Measurements from ENCODE around the gene CHST12. TPM values are rescaled to one million over a fixed set of nuclear protein-coding genes. Genes with fewer than 3 reads are reported as not detected.

The CHST12 gene
- total RNA-seq, 1 experiment from 2014 or later: 0.82 TPM

- no peaks in the 10 kb centered on the region for H3K9me2 ChIP-seq (replicated peaks; ENCODE audit: insufficient read depth, low read length)
- no peaks in the 10 kb centered on the region for H3K9me3 ChIP-seq (ENCODE audit: low read length)
- H3K79me2 ChIP-seq (ENCODE audit: low read length): no peaks in the 10 kb centered on the region
- no peak overlapping the region for H3K27ac ChIP-seq (ENCODE audit: low read length)
- H3K27me3 ChIP-seq (ENCODE audit: low read length): no peaks in the 10 kb centered on the region
- no peaks in the 10 kb centered on the region for H3K36me3 ChIP-seq (ENCODE audit: insufficient read depth, low read length)
- H4K20me1 ChIP-seq (ENCODE audit: insufficient read depth, low read depth, low read length): no peaks in the 10 kb centered on the region
- H3K4me2 ChIP-seq (ENCODE audit: low read depth, low read length, poor library complexity, severe bottlenecking): no peak overlapping the region
- H3K4me3 ChIP-seq (ENCODE audit: low read length): no peak overlapping the region
- no peaks in the 10 kb centered on the region for H3K4me1 ChIP-seq (ENCODE audit: low read length)
- no peak overlapping the region for H3K9ac ChIP-seq (ENCODE audit: low read length)
- no peak overlapping the region for H2AFZ ChIP-seq (ENCODE audit: low read length)
- DNase-seq: peak; percentile 52
These were observed 79.5 kb downstream of the CHST12 start for GRCh38 chr7:2482725-2483451.

- Histone ChIP-seq H3K27me3 (ENCODE audit: low read length) (no peaks in the 10 kb centered on the region), H3K9me3 (ENCODE audit: low read length) (no peaks in the 10 kb centered on the region), H4K20me1 (ENCODE audit: insufficient read depth, low read depth, low read length) (no peaks in the 10 kb centered on the region), H3K9ac (ENCODE audit: low read length) (no peak overlapping the region), H3K79me2 (ENCODE audit: low read length) (no peaks in the 10 kb centered on the region), H3K9me2 (replicated peaks; ENCODE audit: insufficient read depth, low read length) (no peaks in the 10 kb centered on the region), H3K4me2 (ENCODE audit: low read depth, low read length, poor library complexity, severe bottlenecking) (no peak overlapping the region), H3K4me3 (ENCODE audit: low read length) (no peak overlapping the region), H3K4me1 (ENCODE audit: low read length) (no peaks in the 10 kb centered on the region), H3K27ac (ENCODE audit: low read length) (no peak overlapping the region), H2AFZ (ENCODE audit: low read length) (no peak overlapping the region), H3K36me3 (ENCODE audit: insufficient read depth, low read length) (no peaks in the 10 kb centered on the region)
- no peak for DNase-seq
These were observed 80.1 kb downstream of the CHST12 start for GRCh38 chr7:2483494-2483893.

DNA sequence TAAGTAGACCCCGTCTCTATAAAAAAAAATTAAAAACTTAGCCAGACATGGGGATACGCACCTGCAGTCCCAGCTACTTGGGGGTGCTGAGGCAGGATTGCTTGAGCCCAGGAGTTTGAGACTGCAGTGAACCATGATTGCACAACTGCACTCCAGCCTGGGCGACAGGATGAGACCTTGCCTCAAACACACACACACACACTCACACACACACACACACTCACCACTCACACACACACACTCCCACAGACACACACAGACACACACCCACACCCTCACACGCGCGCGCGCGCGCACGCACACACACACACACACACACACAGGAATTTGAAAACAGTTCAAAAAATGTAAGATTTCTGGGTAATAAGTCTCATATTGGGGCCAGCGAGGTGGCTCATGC, 81.5 kb downstream of the CHST12 start:
- H3K4me3 ChIP-seq (ENCODE audit: low read length): no peak overlapping the region
- H3K27ac ChIP-seq (ENCODE audit: low read length): no peak overlapping the region
- DNase-seq: no peak
- no peaks in the 10 kb centered on the region for H3K36me3 ChIP-seq (ENCODE audit: insufficient read depth, low read length)
- no peak overlapping the region for H3K9ac ChIP-seq (ENCODE audit: low read length)
- H3K9me3 ChIP-seq (ENCODE audit: low read length): no peaks in the 10 kb centered on the region
- H3K27me3 ChIP-seq (ENCODE audit: low read length): no peaks in the 10 kb centered on the region
- no peak overlapping the region for H2AFZ ChIP-seq (ENCODE audit: low read length)
- no peaks in the 10 kb centered on the region for H3K9me2 ChIP-seq (replicated peaks; ENCODE audit: insufficient read depth, low read length)
- no peaks in the 10 kb centered on the region for H3K4me1 ChIP-seq (ENCODE audit: low read length)
- H3K4me2 ChIP-seq (ENCODE audit: low read depth, low read length, poor library complexity, severe bottlenecking): no peak overlapping the region
- H4K20me1 ChIP-seq (ENCODE audit: insufficient read depth, low read depth, low read length): no peaks in the 10 kb centered on the region
- no peaks in the 10 kb centered on the region for H3K79me2 ChIP-seq (ENCODE audit: low read length)

DNA sequence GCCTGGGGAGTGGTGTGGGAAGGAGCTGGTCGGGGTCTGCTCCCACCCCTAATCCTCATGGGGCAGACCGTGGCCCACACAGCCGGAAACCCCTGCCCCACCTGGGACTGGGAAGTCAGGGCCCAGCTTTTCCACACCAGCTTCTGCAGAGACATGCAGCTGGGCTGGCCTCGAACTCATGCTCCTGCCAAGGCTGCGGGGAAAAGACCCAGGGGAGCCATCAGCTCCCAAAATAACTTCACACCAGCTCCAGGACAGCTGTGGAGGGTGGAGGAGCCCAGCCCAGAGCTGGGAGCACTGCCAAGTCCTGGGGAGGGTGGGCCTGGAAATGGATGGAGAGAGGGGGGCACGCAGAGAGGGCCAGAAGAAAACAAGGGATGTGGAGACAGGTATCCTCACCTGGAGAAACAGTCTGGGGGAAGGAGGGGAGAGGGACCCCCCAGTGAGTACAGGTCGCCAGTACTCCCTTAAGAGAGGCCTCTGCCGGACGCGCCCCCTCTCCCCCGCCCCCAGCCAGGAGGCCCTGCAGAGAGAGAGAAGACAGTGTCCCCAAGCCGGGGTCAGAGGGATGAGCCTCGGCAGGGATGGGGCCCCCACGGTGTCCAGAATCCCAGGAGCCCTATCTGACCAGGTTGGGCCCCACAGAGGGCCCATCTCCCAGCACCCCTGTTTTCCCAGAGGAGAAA, 84.3 kb downstream of the CHST12 start:
- no peak overlapping the region for H2AFZ ChIP-seq (ENCODE audit: low read length)
- H3K36me3 ChIP-seq (ENCODE audit: insufficient read depth, low read length): no peaks in the 10 kb centered on the region
- no peak for DNase-seq
- no peaks in the 10 kb centered on the region for H3K27me3 ChIP-seq (ENCODE audit: low read length)
- H3K4me3 ChIP-seq (ENCODE audit: low read length): no peak overlapping the region
- H3K4me2 ChIP-seq (ENCODE audit: low read depth, low read length, poor library complexity, severe bottlenecking): no peak overlapping the region
- H3K9me3 ChIP-seq (ENCODE audit: low read length): no peaks in the 10 kb centered on the region
- no peaks in the 10 kb centered on the region for H3K79me2 ChIP-seq (ENCODE audit: low read length)
- H3K9me2 ChIP-seq (replicated peaks; ENCODE audit: insufficient read depth, low read length): no peaks in the 10 kb centered on the region
- no peaks in the 10 kb centered on the region for H3K4me1 ChIP-seq (ENCODE audit: low read length)
- H4K20me1 ChIP-seq (ENCODE audit: insufficient read depth, low read depth, low read length): no peaks in the 10 kb centered on the region
- no peak overlapping the region for H3K9ac ChIP-seq (ENCODE audit: low read length)
- no peak overlapping the region for H3K27ac ChIP-seq (ENCODE audit: low read length)

DNA sequence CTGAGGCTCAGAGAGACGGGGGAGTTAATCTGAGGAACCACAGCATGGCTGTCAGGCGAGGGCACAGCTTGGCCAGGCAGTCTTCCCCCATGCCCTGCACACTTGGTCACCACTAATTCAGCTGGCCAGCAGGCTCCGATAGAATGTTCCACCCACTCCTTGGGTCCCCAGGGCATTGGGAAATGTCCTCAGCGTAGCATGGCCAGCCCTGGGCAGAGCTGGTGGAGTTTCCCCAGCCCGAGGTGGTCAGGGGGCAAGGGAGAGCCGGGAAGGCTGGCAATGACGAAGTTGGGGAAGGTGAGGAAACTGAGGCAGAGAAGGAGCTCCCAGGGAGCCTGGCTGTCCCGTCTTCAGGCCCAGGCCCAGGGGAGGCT, 84.8 kb downstream of the CHST12 start:
- H3K4me1 ChIP-seq (ENCODE audit: low read length): no peaks in the 10 kb centered on the region
- no peaks in the 10 kb centered on the region for H3K27me3 ChIP-seq (ENCODE audit: low read length)
- H3K9me2 ChIP-seq (replicated peaks; ENCODE audit: insufficient read depth, low read length): no peaks in the 10 kb centered on the region
- no peak overlapping the region for H2AFZ ChIP-seq (ENCODE audit: low read length)
- H3K9me3 ChIP-seq (ENCODE audit: low read length): no peaks in the 10 kb centered on the region
- no peaks in the 10 kb centered on the region for H3K79me2 ChIP-seq (ENCODE audit: low read length)
- H3K4me3 ChIP-seq (ENCODE audit: low read length): no peak overlapping the region
- H3K4me2 ChIP-seq (ENCODE audit: low read depth, low read length, poor library complexity, severe bottlenecking): no peak overlapping the region
- no peaks in the 10 kb centered on the region for H3K36me3 ChIP-seq (ENCODE audit: insufficient read depth, low read length)
- no peak for DNase-seq
- no peak overlapping the region for H3K27ac ChIP-seq (ENCODE audit: low read length)
- no peak overlapping the region for H3K9ac ChIP-seq (ENCODE audit: low read length)
- H4K20me1 ChIP-seq (ENCODE audit: insufficient read depth, low read depth, low read length): no peaks in the 10 kb centered on the region

DNA sequence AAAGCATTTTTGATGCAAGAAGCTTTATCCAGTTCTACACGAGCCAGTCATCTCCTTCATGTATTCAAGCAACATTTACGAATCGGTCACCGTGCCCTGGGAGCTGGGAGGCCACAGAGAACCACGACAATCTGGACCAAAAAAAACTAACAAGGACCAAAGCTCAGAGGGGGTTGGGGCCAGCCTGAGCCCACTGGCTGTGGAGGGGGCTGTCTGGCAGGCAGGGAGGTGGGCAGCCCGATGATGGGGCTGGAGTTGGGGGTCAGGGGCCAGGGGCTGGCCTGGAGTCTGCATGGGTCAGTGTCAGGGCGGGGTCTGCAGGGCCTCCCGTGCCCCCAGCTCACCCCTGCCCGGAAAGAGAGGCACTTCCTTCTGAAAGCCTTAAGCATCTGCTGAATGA, 85.3 kb downstream of the CHST12 start:
- H3K4me3 ChIP-seq (ENCODE audit: low read length): no peak overlapping the region
- no peaks in the 10 kb centered on the region for H3K79me2 ChIP-seq (ENCODE audit: low read length)
- no peaks in the 10 kb centered on the region for H3K9me2 ChIP-seq (replicated peaks; ENCODE audit: insufficient read depth, low read length)
- H3K4me1 ChIP-seq (ENCODE audit: low read length): no peaks in the 10 kb centered on the region
- no peak for DNase-seq
- no peak overlapping the region for H3K4me2 ChIP-seq (ENCODE audit: low read depth, low read length, poor library complexity, severe bottlenecking)
- no peaks in the 10 kb centered on the region for H3K27me3 ChIP-seq (ENCODE audit: low read length)
- no peaks in the 10 kb centered on the region for H3K36me3 ChIP-seq (ENCODE audit: insufficient read depth, low read length)
- no peaks in the 10 kb centered on the region for H4K20me1 ChIP-seq (ENCODE audit: insufficient read depth, low read depth, low read length)
- H3K9me3 ChIP-seq (ENCODE audit: low read length): no peaks in the 10 kb centered on the region
- no peak overlapping the region for H2AFZ ChIP-seq (ENCODE audit: low read length)
- no peak overlapping the region for H3K27ac ChIP-seq (ENCODE audit: low read length)
- no peak overlapping the region for H3K9ac ChIP-seq (ENCODE audit: low read length)

DNA sequence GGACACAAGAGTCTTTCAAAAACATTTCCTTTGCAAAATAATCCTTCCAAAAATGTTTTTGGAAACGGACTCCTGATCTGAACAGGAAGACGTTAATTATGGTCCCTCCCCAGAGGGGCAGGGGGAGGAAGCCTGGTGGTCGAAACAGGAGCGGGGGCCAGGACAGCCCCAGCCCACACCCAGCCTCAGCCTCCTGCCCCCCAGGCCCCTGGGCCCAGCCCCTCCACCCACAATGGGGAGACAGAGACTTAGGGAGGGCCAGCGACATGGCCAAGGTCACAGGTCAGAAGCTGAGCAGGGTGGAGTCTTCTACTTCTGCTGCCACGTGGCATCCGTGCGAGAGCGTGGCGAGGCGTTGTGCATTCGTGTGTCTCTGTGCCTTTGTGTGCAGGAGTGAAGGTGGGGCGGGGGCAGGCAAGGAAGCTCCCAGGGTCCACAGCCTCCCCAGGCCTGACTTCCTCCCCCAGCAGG, 86.8 kb downstream of the CHST12 start:
- H2AFZ ChIP-seq (ENCODE audit: low read length): no peak overlapping the region
- H3K4me3 ChIP-seq (ENCODE audit: low read length): no peak overlapping the region
- H3K27ac ChIP-seq (ENCODE audit: low read length): no peak overlapping the region
- no peaks in the 10 kb centered on the region for H3K79me2 ChIP-seq (ENCODE audit: low read length)
- DNase-seq: no peak
- H3K27me3 ChIP-seq (ENCODE audit: low read length): no peaks in the 10 kb centered on the region
- H3K36me3 ChIP-seq (ENCODE audit: insufficient read depth, low read length): no peaks in the 10 kb centered on the region
- no peaks in the 10 kb centered on the region for H4K20me1 ChIP-seq (ENCODE audit: insufficient read depth, low read depth, low read length)
- H3K4me2 ChIP-seq (ENCODE audit: low read depth, low read length, poor library complexity, severe bottlenecking): no peak overlapping the region
- no peaks in the 10 kb centered on the region for H3K9me3 ChIP-seq (ENCODE audit: low read length)
- no peaks in the 10 kb centered on the region for H3K4me1 ChIP-seq (ENCODE audit: low read length)
- H3K9me2 ChIP-seq (replicated peaks; ENCODE audit: insufficient read depth, low read length): no peaks in the 10 kb centered on the region
- H3K9ac ChIP-seq (ENCODE audit: low read length): no peak overlapping the region

DNA sequence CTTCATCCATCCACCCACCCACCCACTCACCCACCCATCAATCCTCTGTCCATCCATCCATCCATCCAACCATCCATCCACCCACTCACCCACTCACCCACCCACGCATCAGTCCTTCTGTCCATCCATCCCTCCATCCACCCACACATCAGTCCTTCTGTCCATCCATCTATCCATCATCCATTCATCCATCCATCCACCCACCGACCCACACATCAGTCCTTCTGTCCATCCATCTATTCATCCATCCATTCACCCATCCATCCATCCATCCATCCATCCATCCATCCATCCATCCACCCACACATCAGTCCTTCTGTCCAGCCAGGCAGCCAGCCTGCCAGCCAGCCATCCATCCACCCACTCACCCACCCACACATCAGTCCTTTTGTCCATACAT, 88.6 kb downstream of the CHST12 start:
- H3K79me2 ChIP-seq (ENCODE audit: low read length): no peaks in the 10 kb centered on the region
- no peaks in the 10 kb centered on the region for H3K9me3 ChIP-seq (ENCODE audit: low read length)
- H4K20me1 ChIP-seq (ENCODE audit: insufficient read depth, low read depth, low read length): no peaks in the 10 kb centered on the region
- H3K9me2 ChIP-seq (replicated peaks; ENCODE audit: insufficient read depth, low read length): no peaks in the 10 kb centered on the region
- no peaks in the 10 kb centered on the region for H3K36me3 ChIP-seq (ENCODE audit: insufficient read depth, low read length)
- no peak overlapping the region for H3K27ac ChIP-seq (ENCODE audit: low read length)
- H2AFZ ChIP-seq (ENCODE audit: low read length): no peak overlapping the region
- H3K4me1 ChIP-seq (ENCODE audit: low read length): no peaks in the 10 kb centered on the region
- no peak for DNase-seq
- H3K4me2 ChIP-seq (ENCODE audit: low read depth, low read length, poor library complexity, severe bottlenecking): no peak overlapping the region
- H3K9ac ChIP-seq (ENCODE audit: low read length): no peak overlapping the region
- H3K27me3 ChIP-seq (ENCODE audit: low read length): no peaks in the 10 kb centered on the region
- H3K4me3 ChIP-seq (ENCODE audit: low read length): no peak overlapping the region

Data from Karpas-422 (cell line).